ENCODE data around the gene RNF13.

- TF ChIP-seq, protein P1, sequence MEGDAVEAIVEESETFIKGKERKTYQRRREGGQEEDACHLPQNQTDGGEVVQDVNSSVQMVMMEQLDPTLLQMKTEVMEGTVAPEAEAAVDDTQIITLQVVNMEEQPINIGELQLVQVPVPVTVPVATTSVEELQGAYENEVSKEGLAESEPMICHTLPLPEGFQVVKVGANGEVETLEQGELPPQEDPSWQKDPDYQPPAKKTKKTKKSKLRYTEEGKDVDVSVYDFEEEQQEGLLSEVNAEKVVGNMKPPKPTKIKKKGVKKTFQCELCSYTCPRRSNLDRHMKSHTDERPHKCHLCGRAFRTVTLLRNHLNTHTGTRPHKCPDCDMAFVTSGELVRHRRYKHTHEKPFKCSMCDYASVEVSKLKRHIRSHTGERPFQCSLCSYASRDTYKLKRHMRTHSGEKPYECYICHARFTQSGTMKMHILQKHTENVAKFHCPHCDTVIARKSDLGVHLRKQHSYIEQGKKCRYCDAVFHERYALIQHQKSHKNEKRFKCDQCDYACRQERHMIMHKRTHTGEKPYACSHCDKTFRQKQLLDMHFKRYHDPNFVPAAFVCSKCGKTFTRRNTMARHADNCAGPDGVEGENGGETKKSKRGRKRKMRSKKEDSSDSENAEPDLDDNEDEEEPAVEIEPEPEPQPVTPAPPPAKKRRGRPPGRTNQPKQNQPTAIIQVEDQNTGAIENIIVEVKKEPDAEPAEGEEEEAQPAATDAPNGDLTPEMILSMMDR (conservative IDR thresholded peaks at IDR 0.05; ENCODE audit: low read depth, low read length), result peak; percentile 74
- TF ChIP-seq FOS (IDR thresholded peaks at IDR 0.05; ENCODE audit: low read depth, low read length) (no peak), MAFK (IDR thresholded peaks at IDR 0.05; ENCODE audit: low read depth, low read length) (no peak), ELK1 (IDR thresholded peaks at IDR 0.05; ENCODE audit: borderline replicate concordance, low read depth, low read length) (no peak), CEBPB (IDR thresholded peaks at IDR 0.05; ENCODE audit: low read depth, low read length) (peak; percentile 86), SMC3 (IDR thresholded peaks at IDR 0.05; ENCODE audit: low read depth, low read length) (peak; percentile 73), POLR2A (IDR thresholded peaks at IDR 0.05; ENCODE audit: low read depth, low read length) (no peak), RAD21 (IDR thresholded peaks at IDR 0.05; ENCODE audit: low read length) (peak; percentile 73)
Observed at GRCh38 chr3:149967086-149967685, 154.2 kb downstream of the RNF13 start.

All from IMR-90 (cell line).